ENCODE results near the gene TMEM98. TPM values are rescaled to one million over a fixed set of nuclear protein-coding genes. Genes with fewer than 3 reads are reported as not detected.

The TMEM98 gene
- total and polyA plus RNA-seq, 2 of the 4 experiments (the other 2 are of a cell fraction), result 173 to 195 TPM

- no peak overlapping the region for H4K91ac ChIP-seq (ENCODE audit: insufficient read depth, low read depth, low read length)
- H3K4me2 ChIP-seq (ENCODE audit: low read depth, low read length), result no peak overlapping the region
- H2AK5ac ChIP-seq (ENCODE audit: low read depth, low read length), result no peak overlapping the region
- no peak overlapping the region for H3K18ac ChIP-seq (ENCODE audit: low read depth, low read length)
- BruUV-seq (replicated peaks), result no TSS peak
- H3K9me3 ChIP-seq (ENCODE audit: control insufficient read depth, insufficient read depth, low read length), result no peaks in the 10 kb centered on the region
- TF ChIP-seq POLR2A (IDR thresholded peaks at IDR 0.05; ENCODE audit: low read depth, low read length), result no peak
- no peak for TF ChIP-seq BHLHE40 (IDR thresholded peaks at IDR 0.05; ENCODE audit: low read depth, low read length)
- TF ChIP-seq MAZ (IDR thresholded peaks at IDR 0.05; ENCODE audit: borderline replicate concordance, low read depth, low read length), result no peak
- no peak for TF ChIP-seq ELK1 (IDR thresholded peaks at IDR 0.05; ENCODE audit: borderline replicate concordance, low read depth, low read length)
- TF ChIP-seq USF2 (IDR thresholded peaks at IDR 0.05; ENCODE audit: low read depth, low read length), result no peak
- no peak for TF ChIP-seq CTCF (conservative IDR thresholded peaks at IDR 0.05; ENCODE audit: low read depth, low read length)
- TF ChIP-seq MAFK (IDR thresholded peaks at IDR 0.05; ENCODE audit: low read depth, low read length), result no peak
- TF ChIP-seq SMC3 (IDR thresholded peaks at IDR 0.05; ENCODE audit: low read depth, low read length), result no peak
- H4K8ac ChIP-seq (ENCODE audit: low read depth in 2 of 2, low read length in 2 of 2), result no peak overlapping the region
- no peak overlapping the region for H4K5ac ChIP-seq (ENCODE audit: low read depth, low read length)
- H2AK9ac ChIP-seq (replicated peaks; ENCODE audit: low read depth, low read length, poor library complexity), result no peak overlapping the region
- H3K14ac ChIP-seq (replicated peaks; ENCODE audit: low read depth, low read length), result no peak overlapping the region
- no peak overlapping the region for H3K9ac ChIP-seq (ENCODE audit: low read depth, low read length)
- intact Hi-C loops (cut with micrococcal nuclease), result no loop called here
- no peak overlapping the region for H2BK15ac ChIP-seq (ENCODE audit: low read depth, low read length)
- H3K27ac ChIP-seq (ENCODE audit: insufficient read depth, low read length), result no peak overlapping the region
- no peaks in the 10 kb centered on the region for H3K36me3 ChIP-seq (ENCODE audit: control insufficient read depth, insufficient read depth, low read length)
- no peak overlapping the region for H2BK20ac ChIP-seq (ENCODE audit: low read depth, low read length)
- dilution Hi-C loops (cut with HindIII; ENCODE audit: low sequenced_read_pairs, unreplicated experiment), result no loop called here
- no peaks in the 10 kb centered on the region for H3K79me1 ChIP-seq (ENCODE audit: low read depth in 1 of 2, low read length in 2 of 2)
- no peaks in the 10 kb centered on the region for H3K4me1 ChIP-seq (ENCODE audit: control insufficient read depth, insufficient read depth, low read length)
- no peak for DNase-seq
- H4K20me1 ChIP-seq (ENCODE audit: insufficient read depth, low read length), result no peaks in the 10 kb centered on the region
- CTCF ChIA-PET, result interaction anchor here (1.0 kb wide), 1 partner anchor 13 kb away, joined by 3 read pairs; no protein-coding TSS in a partner anchor
- in situ Hi-C loops (cut with MboI; ENCODE audit: low sequenced_read_pairs), result no loop called here
- H3K9me1 ChIP-seq (ENCODE audit: insufficient read depth, low read length), result no peaks in the 10 kb centered on the region
- no peak for ATAC-seq (ENCODE audit: low read depth)
- no peak overlapping the region for H3K56ac ChIP-seq (ENCODE audit: extremely low read depth, insufficient read depth, low read length)
- peaks cover 7% of the 10 kb centered on the region for H3K27me3 ChIP-seq (ENCODE audit: control insufficient read depth, insufficient read depth, low read length)
- H3K4me3 ChIP-seq (ENCODE audit: insufficient read depth, low read depth, low read length), result no peak overlapping the region
- no peak overlapping the region for H2AFZ ChIP-seq (replicated peaks; ENCODE audit: low read length, poor library complexity)
- no peak overlapping the region for H2BK5ac ChIP-seq (ENCODE audit: low read depth, low read length, poor library complexity, severe bottlenecking)
- no peak overlapping the region for H3K4ac ChIP-seq (ENCODE audit: low read depth, low read length)
- WGBS, 2 experiments (ENCODE audit: extremely low coverage in 2 of 2, insufficient read length in 1 of 2), result no CpG with 5 or more reads among the region's 2 CpGs
- no peak overlapping the region for H3K23ac ChIP-seq (ENCODE audit: low read depth, low read length)
- no peak overlapping the region for H2BK120ac ChIP-seq (ENCODE audit: low read depth, low read length)
- POLR2A ChIA-PET (ENCODE audit: unreplicated experiment), result no interaction called here
Measured at GRCh38 chr17:32960815-32961214, 32.9 kb downstream of the TMEM98 start.

Measured in IMR-90 (cell line).